Measurements from ENCODE around the gene EN2.

EN2 gene

GRCh38 chr7:155450558-155450969, 7.4 kb upstream of the EN2 start:
- no peak for DNase-seq (ENCODE audit: low read depth in 2 of 2, low spot score in 1 of 2)

GRCh38 chr7:155450970-155451801, 6.7 kb upstream of the EN2 start:
- no peak for DNase-seq (ENCODE audit: low read depth in 2 of 2, low spot score in 1 of 2)

DNA sequence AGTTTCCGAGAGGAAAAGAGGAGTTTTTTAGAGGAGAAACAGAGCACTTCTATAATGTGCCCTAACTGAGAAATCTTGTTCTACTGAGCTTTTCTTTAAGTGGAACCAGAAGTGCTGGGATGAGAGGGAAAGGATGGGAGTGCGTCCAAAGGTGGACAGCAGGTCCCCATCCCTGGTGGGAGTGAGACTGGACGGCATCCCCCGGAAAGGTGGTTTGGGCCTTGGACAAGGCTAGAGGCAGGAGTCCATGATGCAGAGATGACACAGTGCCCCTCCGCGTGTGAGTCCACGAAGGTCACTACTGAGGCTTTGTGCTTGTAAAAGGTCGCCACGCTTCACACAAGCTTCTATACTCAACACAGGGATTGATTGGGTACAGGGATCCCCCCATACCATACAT, 6.1 kb upstream of the EN2 start:
- no peak for DNase-seq (ENCODE audit: low read depth in 2 of 2, low spot score in 1 of 2)

GRCh38 chr7:155452505-155453295, 5.2 kb upstream of the EN2 start:
- no peak for DNase-seq (ENCODE audit: low read depth in 2 of 2, low spot score in 1 of 2)

GRCh38 chr7:155453296-155454182, 4.4 kb upstream of the EN2 start:
- DNase-seq (ENCODE audit: low read depth in 2 of 2, low spot score in 1 of 2) = no peak

DNA sequence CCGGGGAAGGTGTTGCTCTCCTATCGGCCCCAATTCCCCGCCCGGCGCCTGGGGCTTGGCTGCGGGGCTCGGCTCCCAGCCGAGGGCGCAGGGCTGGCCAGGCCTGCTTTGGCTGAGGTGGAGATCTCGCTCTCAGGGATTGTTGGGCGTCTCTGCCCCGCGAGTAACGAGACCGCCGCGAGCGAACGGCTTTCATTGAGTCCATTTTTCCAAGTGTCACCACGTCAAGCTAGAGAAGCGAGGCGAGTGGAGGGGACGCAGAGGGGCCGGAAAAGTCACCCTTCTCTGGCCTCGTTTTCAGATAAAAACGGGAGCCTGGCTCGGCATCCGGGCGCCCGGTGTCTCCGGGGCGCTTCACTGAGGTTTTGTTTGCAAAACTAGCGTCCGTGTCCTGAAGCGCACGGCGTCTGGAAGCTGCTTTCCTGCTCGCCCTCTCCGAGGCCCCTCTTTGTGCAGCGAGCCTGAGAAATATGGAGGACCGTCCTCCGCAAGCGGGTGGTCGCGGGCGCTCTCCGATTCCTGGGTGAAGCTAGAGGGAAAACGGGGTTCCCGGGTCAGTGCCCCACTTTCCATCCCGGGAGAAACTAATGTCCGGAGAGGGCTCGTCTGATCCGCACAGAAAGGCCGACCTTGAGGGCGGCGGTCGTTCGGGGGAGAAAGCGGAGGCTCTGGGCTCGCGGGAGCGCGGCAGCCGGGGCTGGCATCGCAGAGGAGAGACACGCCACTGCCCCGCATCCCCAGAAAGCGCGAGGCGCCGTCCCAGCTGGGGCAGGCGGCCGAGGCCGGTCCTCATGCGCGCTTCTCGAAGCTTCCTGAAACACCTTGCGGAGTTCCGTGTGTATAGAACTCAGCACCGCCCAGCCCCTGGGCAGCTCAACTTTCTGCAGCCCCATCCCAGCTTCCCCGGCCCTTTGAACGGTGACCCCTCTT, 3.5 kb upstream of the EN2 start:
- no peak for DNase-seq (ENCODE audit: low read depth in 2 of 2, low spot score in 1 of 2)

DNA sequence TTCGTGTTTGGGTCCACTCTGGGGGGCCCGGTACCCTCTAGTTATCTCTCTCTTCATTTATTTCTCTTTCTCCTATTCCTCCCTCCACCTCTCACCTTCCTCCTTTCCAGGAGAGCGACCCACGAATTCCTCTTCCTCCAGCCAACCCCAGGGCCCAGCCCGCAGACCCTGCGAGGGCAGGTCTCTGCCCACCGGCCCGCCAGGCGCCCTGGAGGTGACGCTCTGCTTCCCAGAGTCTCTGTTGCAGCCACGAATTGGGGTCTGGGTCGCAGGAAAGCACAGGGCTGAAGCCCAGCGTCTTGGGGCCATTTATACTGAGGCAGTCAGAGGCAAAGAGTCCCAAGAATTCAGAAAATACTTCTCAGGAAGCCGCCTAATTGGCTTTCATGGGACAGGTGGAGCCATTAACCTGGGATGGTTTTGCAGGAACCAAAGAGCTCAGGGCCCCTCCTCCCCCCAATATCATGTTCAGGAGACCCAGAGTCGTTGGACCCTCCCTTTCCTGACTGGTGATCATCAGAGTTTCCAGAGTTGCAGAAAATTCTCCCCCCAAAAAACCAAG, 2.7 kb upstream of the EN2 start:
- no peak for DNase-seq (ENCODE audit: low read depth in 2 of 2, low spot score in 1 of 2)

GRCh38 chr7:155455776-155456737, 1.9 kb upstream of the EN2 start:
- no peak for DNase-seq (ENCODE audit: low read depth in 2 of 2, low spot score in 1 of 2)

GRCh38 chr7:155456738-155457543, 988 bp upstream of the EN2 start:
- no peak for DNase-seq (ENCODE audit: low read depth in 2 of 2, low spot score in 1 of 2)

DNA sequence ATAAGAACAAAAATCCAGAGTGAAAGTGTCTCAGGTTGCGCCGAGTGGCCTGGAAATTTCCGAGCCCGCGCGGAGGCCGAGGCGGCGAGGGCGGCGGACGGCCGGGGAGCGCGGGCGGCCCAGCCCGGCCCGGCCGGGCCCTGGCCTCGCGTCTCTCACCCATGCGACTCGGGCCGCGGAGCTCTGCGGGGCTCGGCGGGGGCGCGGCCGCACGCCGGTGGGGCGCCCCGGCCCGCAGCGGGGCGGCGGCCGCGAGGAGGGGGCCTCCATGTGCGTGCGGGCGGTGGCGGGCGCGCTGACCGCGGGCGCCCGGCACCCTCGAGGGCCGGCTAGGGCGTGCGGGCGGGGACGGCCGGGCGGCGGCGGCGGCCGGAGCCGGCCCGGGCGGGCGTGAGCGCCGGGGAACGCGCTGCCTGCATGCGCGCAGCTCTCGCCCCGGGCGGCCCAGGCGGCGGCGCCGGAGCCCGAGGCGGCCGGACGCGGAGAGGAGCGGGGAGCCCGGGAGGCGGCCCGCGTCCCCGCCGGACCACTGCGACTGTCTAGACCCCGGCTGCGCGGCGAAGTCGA, 302 bp upstream of the EN2 start:
- DNase-seq (ENCODE audit: low read depth in 2 of 2, low spot score in 1 of 2) = no peak

GRCh38 chr7:155458878-155459699, 1.2 kb downstream of the EN2 start:
- DNase-seq (ENCODE audit: low read depth in 2 of 2, low spot score in 1 of 2) = no peak

- DNase-seq (ENCODE audit: low read depth in 2 of 2, low spot score in 1 of 2) = no peak
Measured at GRCh38 chr7:155459700-155460461, 2.0 kb downstream of the EN2 start.

DNA sequence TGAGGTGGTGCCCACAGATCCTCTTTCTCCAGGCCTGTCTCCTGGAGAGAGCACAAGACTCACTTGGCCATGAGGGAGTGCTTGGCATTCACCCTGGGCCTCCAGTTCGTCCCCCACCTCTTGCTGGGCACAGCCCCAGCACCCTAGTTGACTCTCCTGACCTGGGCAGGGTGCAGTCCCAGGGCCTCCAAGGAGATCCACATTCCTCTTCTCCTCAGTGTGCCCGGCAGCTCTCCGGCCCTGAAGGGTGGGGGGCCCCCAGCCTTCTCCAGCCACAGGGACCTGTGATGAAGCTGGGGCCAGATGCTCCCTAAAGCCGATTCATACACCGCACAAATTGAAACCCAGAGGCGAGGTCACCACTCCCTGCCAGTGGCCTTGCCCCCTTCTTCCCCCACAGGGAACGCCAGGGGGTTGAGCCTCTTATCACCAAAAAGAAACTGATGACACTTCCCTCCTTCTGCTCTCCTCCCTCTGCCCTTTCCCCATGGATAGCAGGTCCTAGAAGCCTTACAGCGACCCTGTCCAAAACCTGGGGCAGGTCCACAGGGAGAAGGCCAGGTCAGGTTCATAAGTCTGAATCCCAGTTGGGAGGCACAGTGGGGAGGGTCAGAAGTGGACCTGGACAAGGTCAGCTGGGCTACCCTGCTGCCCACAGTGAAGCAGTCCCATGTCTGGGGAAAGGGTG, 3.1 kb downstream of the EN2 start:
- no peak for DNase-seq (ENCODE audit: low read depth in 2 of 2, low spot score in 1 of 2)

GRCh38 chr7:155461631-155462030, 3.7 kb downstream of the EN2 start:
- no peak for DNase-seq (ENCODE audit: low read depth in 2 of 2, low spot score in 1 of 2)

GRCh38 chr7:155462163-155462735, 4.3 kb downstream of the EN2 start:
- no peak for DNase-seq (ENCODE audit: low read depth in 2 of 2, low spot score in 1 of 2)
